K562 (cell line): Measurements from ENCODE around the gene HINT3. TPM values are rescaled to one million over a fixed set of nuclear protein-coding genes. Genes with fewer than 3 reads are reported as not detected.

Experiments used
- CBFA2T3 ChIP-seq: fragments of 450-650 bp; IDR thresholded peaks from 2 replicates; pipeline ENCODE4 v1.6.1; 2017
- KLF13 ChIP-seq: fragments of 450-650 bp; IDR thresholded peaks from 2 replicates; pipeline ENCODE4 v1.6.1; 2016; ENCODE audit warnings: missing genetic modification characterization, low read depth, mild to moderate bottlenecking, missing compliant biosample characterization, moderate library complexity, borderline replicate concordance
- PTBP1 ChIP-seq: fragments of 200-400 bp; formaldehyde crosslinking; IDR thresholded peaks from 2 replicates; pipeline ENCODE4 v1.6.1; 2017; ENCODE audit warnings: low read depth, low read length
- SMAD3 ChIP-seq: fragments of 450-650 bp; formaldehyde crosslinking; conservative IDR thresholded peaks from 2 replicates; pipeline ENCODE4 v1.4.0; 2020; ENCODE audit warnings: mild to moderate bottlenecking
- TCF3 ChIP-seq: sonication (generic); formaldehyde crosslinking; IDR thresholded peaks from 2 replicates; pipeline ENCODE4 v1.4.0; 2020; ENCODE audit warnings: mild to moderate bottlenecking, missing genetic modification reagents
- ZNF3 ChIP-seq: fragments of 250-450 bp; sonication (Bioruptor Pico); IDR thresholded peaks from 2 replicates; pipeline ENCODE4 v1.5.0; 2021; ENCODE audit warnings: mild to moderate bottlenecking, moderate library complexity
- polyA plus RNA-seq, 8 experiments: library from polyadenylated mRNA; depleted of rRNA in 4 of 8; stranded (reverse) in 5 of 8; unstranded in 3 of 8; fragments of >200 nt; fragmentation: Nextera tagmentation in 2 of 8; fragmentation: Illumina TruSeq in 1 of 8; extraction: Ambion mirVana in 2 of 8; extraction: Trizol in 1 of 8; gene quantifications; 2 replicates each; pipeline versions ENCODE4 v1.2.1 to v1.2.3, GENCODE V29; 2011 to 2014; ENCODE audit warnings: inconsistent platforms in 1 of 8, missing spikeins in 1 of 8
- total RNA-seq, 7 experiments: library from RNA; depleted of rRNA in 6 of 7; stranded (reverse); fragments of >200 nt in 6 of 7; fragmentation: Illumina TruSeq in 2 of 7; extraction: Trizol in 2 of 7; gene quantifications; 2 replicates each; pipeline versions ENCODE4 v1.2.1 to v1.2.3, GENCODE V29; 2011 to 2021; ENCODE audit warnings: low replicate concordance in 1 of 7
- TF ChIP-seq, protein P1 (sequence below), 2 experiments: fragments of 450-650 bp in 1 of 2; sonication (generic) in 1 of 2; formaldehyde crosslinking in 1 of 2; IDR thresholded peaks; 2 replicates each; pipeline versions ENCODE4 v1.7.1 to v1.9.0; 2016 to 2022; ENCODE audit warnings: inconsistent platforms in 1 of 2, mild to moderate bottlenecking in 1 of 2, missing genetic modification reagents in 1 of 2
- TF ChIP-seq, protein P2 (sequence below): sonication (generic); formaldehyde crosslinking; IDR thresholded peaks from 2 replicates; pipeline ENCODE4 v1.8.0; 2022; ENCODE audit warnings: mild to moderate bottlenecking, missing genetic modification reagents
- TF ChIP-seq, protein P3 (sequence below): conservative IDR thresholded peaks from 2 replicates; pipeline ENCODE4 v1.6.1; 2011; ENCODE audit warnings: low read depth, mild to moderate bottlenecking, low read length; ENCODE audit not compliant: control insufficient read depth
- TF ChIP-seq, protein P4 (sequence below): fragments of 450-650 bp; formaldehyde crosslinking; IDR thresholded peaks from 2 replicates; pipeline ENCODE4 v1.4.0; 2020; ENCODE audit warnings: mild to moderate bottlenecking
- TF ChIP-seq, protein P5 (sequence below): fragments of 450-650 bp; formaldehyde crosslinking; IDR thresholded peaks from 2 replicates; pipeline ENCODE4 v1.4.0; 2020; ENCODE audit warnings: mild to moderate bottlenecking, moderate library complexity

Gene HINT3
- total and polyA plus RNA-seq, 9 of the 15 experiments (the other 6 are each of a cell fraction or from before 2014, with no cell fraction given) = 1.4 to 16.6 (median 10.8) TPM

DNA sequence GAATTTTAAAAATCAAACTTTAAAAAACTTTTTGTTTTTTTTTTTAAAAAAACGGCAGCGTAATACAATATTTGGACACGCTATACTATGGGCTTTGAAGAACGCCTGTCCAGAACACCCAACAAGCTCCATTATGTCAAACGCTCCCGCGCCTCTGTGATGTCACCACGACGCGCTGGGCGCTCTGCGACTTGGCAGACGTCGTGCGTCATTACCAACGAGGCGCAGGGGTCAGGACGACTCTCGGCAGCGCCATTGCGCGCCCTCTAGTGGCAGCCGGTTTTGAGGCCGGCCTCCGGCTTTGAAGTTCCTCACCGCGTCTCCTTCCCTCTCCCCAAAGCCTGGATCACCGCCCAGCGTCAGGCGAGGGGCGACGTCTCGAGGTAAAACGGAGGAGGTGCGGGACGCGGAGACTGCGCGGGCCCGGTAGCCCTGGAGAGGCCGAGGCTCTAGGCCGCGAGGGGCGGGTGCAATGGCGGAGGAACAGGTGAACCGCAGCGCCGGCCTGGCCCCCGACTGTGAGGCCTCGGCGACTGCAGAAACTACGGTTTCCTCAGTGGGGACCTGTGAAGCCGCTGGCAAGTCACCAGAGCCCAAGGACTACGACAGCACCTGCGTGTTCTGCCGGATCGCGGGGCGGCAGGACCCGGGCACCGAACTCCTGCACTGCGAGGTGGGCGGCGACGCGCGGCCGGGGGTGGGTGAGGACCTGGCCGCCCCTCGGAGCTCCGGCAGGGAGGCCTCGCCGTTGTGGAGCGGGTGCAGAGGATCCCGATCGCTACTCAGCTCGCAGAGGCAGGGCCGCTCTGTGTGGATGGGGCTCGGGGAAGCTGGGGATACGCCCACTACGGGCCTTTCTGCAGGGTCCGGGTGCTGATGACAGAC lies at the start of gene HINT3 (continued):
- TF ChIP-seq, protein P1, sequence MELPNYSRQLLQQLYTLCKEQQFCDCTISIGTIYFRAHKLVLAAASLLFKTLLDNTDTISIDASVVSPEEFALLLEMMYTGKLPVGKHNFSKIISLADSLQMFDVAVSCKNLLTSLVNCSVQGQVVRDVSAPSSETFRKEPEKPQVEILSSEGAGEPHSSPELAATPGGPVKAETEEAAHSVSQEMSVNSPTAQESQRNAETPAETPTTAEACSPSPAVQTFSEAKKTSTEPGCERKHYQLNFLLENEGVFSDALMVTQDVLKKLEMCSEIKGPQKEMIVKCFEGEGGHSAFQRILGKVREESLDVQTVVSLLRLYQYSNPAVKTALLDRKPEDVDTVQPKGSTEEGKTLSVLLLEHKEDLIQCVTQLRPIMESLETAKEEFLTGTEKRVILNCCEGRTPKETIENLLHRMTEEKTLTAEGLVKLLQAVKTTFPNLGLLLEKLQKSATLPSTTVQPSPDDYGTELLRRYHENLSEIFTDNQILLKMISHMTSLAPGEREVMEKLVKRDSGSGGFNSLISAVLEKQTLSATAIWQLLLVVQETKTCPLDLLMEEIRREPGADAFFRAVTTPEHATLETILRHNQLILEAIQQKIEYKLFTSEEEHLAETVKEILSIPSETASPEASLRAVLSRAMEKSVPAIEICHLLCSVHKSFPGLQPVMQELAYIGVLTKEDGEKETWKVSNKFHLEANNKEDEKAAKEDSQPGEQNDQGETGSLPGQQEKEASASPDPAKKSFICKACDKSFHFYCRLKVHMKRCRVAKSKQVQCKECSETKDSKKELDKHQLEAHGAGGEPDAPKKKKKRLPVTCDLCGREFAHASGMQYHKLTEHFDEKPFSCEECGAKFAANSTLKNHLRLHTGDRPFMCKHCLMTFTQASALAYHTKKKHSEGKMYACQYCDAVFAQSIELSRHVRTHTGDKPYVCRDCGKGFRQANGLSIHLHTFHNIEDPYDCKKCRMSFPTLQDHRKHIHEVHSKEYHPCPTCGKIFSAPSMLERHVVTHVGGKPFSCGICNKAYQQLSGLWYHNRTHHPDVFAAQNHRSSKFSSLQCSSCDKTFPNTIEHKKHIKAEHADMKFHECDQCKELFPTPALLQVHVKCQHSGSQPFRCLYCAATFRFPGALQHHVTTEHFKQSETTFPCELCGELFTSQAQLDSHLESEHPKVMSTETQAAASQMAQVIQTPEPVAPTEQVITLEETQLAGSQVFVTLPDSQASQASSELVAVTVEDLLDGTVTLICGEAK (IDR thresholded peaks at IDR 0.05) = no peak
- TF ChIP-seq, protein P1 (CRISPR knock-in tag; IDR thresholded peaks at IDR 0.05) = no peak
- TF ChIP-seq, protein P2, sequence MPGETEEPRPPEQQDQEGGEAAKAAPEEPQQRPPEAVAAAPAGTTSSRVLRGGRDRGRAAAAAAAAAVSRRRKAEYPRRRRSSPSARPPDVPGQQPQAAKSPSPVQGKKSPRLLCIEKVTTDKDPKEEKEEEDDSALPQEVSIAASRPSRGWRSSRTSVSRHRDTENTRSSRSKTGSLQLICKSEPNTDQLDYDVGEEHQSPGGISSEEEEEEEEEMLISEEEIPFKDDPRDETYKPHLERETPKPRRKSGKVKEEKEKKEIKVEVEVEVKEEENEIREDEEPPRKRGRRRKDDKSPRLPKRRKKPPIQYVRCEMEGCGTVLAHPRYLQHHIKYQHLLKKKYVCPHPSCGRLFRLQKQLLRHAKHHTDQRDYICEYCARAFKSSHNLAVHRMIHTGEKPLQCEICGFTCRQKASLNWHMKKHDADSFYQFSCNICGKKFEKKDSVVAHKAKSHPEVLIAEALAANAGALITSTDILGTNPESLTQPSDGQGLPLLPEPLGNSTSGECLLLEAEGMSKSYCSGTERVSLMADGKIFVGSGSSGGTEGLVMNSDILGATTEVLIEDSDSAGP (CRISPR knock-in tag) = peak; percentile 59; the same call in 1 of the 2 replicates
- TF ChIP-seq KLF13 (peak; percentile 72), CBFA2T3 (no peak; the same call in 1 of the 2 replicates), PTBP1 (no peak), ZNF3 (no peak), TCF3 (CRISPR knock-in tag) (peak; percentile 69), SMAD3 (CRISPR knock-in tag) (no peak)
- TF ChIP-seq, protein P3, sequence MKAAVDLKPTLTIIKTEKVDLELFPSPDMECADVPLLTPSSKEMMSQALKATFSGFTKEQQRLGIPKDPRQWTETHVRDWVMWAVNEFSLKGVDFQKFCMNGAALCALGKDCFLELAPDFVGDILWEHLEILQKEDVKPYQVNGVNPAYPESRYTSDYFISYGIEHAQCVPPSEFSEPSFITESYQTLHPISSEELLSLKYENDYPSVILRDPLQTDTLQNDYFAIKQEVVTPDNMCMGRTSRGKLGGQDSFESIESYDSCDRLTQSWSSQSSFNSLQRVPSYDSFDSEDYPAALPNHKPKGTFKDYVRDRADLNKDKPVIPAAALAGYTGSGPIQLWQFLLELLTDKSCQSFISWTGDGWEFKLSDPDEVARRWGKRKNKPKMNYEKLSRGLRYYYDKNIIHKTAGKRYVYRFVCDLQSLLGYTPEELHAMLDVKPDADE = peak; percentile 56
- TF ChIP-seq, protein P4, sequence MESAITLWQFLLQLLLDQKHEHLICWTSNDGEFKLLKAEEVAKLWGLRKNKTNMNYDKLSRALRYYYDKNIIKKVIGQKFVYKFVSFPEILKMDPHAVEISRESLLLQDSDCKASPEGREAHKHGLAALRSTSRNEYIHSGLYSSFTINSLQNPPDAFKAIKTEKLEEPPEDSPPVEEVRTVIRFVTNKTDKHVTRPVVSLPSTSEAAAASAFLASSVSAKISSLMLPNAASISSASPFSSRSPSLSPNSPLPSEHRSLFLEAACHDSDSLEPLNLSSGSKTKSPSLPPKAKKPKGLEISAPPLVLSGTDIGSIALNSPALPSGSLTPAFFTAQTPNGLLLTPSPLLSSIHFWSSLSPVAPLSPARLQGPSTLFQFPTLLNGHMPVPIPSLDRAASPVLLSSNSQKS (CRISPR knock-in tag) = no peak
- TF ChIP-seq, protein P5, sequence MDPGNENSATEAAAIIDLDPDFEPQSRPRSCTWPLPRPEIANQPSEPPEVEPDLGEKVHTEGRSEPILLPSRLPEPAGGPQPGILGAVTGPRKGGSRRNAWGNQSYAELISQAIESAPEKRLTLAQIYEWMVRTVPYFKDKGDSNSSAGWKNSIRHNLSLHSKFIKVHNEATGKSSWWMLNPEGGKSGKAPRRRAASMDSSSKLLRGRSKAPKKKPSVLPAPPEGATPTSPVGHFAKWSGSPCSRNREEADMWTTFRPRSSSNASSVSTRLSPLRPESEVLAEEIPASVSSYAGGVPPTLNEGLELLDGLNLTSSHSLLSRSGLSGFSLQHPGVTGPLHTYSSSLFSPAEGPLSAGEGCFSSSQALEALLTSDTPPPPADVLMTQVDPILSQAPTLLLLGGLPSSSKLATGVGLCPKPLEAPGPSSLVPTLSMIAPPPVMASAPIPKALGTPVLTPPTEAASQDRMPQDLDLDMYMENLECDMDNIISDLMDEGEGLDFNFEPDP = no peak
